GM21515 (cell line): ENCODE data around the gene TXNDC9.
"Not testable (repeated sequence)": the region's sequence is repeated elsewhere in the genome, so short reads cannot be mapped to it uniquely, and the experiment has no call there.

Source experiments
- ATAC-seq: cut with Tn5 transposase; IDR thresholded peaks from one replicate; pipeline ENCODE4 v1.9.1; 2021; ENCODE audit not compliant: unreplicated experiment

The TXNDC9 gene

GRCh38 chr2:99336804-99337112 lies 625 bp upstream of the TXNDC9 start:
- peak; percentile 9 for ATAC-seq

GRCh38 chr2:99325384-99325783 lies 10.7 kb downstream of the TXNDC9 start:
- no peak for ATAC-seq

- ATAC-seq, result not testable (repeated sequence)
Measured at GRCh38 chr2:99317873-99318200, 18.3 kb downstream of the TXNDC9 start.

- no peak for ATAC-seq
Measured at GRCh38 chr2:99317161-99317872, 18.8 kb downstream of the TXNDC9 start.

DNA sequence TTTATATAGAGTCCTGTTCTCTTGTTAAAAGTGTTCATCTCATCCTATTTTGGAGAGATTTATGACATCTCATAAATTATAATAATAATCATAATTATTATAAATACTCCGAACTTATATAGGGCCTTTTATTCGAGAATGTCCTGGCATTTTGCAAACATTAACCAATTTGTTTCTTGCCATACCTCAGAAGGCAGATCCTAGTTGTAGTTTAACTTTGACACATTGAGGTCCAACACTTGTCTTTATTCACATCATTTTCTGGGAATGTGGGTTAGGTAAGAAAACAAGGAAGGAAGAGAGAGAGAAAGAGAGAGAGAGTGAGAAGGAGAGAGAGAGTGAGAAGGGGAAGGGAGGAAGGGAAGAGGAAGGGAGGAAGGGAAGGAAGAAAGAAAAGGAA lies 35.0 kb downstream of the TXNDC9 start, which contains the start of gene LYG1:
Gene LYG1 (minus strand): TSS at position 101 of the 400 bp plus-strand sequence. CDS start 5,527 bp downstream, outside the sequence.
- not testable (repeated sequence) for ATAC-seq

DNA sequence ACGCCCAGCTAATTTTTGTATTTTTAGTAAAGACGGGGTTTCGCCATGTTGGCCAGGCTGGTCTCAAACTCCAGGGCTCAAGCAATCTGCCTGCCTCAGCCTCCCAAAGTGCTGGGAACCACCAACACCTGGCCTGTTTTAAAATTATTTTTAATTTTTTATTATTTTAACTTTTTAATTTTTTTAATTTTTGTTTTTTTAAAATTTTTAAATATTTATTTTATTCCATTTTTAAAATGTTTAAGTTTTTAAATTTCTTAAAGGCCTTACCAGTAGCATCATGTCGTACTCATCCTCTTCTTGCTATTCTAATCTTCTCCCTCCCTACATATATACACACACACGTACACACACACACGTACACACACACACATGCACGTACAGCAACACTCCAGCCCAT lies 36.6 kb downstream of the TXNDC9 start:
- no peak for ATAC-seq

GRCh38 chr2:99297994-99298393 lies 38.1 kb downstream of the TXNDC9 start:
- no peak for ATAC-seq

DNA sequence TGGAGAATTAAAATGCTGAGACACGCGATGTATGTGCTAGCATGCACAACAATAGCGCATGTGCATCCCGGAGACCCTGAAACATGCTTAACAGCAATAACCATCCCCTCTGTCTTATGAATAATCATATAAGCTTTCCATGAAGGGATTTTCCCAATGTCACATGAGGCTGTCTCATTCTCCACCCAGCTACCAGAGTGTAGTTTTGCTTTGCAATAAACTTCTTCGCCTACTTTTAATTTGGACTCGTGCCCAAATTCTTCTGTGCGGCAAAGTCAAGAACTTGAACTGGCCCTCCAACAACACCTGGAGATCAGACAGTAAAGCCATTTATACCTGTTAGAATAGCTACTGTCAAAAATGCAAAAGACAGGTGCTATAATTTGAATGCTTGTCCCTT lies 50.6 kb downstream of the TXNDC9 start:
- ATAC-seq, result no peak

DNA sequence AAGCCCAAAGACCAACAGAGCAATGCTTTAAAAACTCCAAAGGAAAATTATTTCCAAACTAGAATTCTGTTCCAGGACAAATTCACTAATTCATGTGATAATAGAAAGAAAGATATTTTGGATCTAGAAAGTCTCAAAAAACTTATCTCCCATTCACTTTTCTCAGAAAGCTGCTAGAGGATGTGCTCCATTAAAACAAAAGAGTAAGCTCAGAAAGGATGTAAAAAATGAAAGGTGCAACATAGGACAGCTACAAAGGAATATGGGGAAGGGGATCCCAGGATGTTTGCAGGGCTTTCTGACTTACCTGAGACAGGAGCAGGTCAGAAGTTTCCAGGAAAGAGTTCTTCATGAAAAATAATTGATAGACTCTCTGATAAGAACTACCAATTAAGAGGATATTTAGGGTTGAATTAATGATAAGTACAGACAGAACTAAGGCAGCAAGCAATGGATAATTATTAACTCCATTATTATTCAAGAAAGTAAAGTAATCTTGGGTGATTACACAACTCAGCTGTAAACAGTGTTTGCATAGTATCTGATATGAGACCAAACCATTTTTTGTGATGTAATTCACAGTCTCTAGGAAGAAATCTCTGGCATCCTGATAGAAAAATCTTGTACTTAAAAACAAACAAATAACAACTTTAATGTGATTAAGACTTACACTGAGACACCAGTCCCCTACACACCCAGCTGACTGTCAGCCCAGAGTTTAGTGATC lies 56.0 kb downstream of the TXNDC9 start:
- ATAC-seq, result no peak

DNA sequence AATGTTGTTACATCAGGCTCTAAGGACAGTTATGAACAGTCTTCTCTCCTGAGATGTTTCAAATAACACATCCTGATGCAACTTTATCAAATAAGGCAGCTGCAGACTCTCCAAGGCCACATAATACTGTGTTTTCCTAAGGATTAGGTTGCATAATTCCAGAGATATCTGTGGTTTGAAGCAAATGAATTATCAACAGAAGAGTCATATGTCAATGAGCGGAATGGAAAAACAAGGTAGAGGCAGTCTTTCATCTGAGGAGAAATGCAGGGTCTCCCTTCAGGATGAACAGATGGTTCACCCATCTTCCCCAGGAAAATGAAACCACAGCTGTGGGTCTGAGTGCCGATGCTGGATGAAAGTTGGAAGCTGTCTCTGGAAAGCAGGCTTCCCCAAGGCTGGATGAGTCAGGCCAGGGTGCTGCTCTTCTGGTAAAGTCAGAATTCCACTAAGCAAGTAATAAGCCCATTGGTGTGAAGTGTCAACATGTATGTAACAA lies 57.3 kb downstream of the TXNDC9 start:
- ATAC-seq, result no peak

GRCh38 chr2:99278195-99278765 lies 57.9 kb downstream of the TXNDC9 start:
- not testable (repeated sequence) for ATAC-seq

DNA sequence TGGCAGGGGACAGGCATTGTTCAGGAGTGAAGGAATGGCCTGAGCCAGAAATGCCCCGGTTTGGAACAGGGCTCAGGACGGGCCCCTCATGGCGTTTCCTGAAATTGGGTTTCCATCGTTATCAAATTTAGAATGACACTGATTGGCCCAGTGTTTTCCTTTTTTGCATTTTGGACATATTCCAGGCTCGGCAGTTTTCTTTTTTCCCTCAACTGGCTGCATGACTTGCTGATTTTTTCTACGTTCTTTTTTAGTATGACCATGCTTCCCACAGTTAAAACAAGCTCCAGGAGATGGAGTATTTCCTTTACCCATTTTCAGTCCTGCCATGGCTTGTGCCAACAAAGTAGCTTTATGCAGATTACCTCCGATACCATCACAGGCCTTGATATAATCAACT lies 60.3 kb downstream of the TXNDC9 start:
- ATAC-seq, result no peak
